Measurements from ENCODE around the gene PLEKHM1.

DNA sequence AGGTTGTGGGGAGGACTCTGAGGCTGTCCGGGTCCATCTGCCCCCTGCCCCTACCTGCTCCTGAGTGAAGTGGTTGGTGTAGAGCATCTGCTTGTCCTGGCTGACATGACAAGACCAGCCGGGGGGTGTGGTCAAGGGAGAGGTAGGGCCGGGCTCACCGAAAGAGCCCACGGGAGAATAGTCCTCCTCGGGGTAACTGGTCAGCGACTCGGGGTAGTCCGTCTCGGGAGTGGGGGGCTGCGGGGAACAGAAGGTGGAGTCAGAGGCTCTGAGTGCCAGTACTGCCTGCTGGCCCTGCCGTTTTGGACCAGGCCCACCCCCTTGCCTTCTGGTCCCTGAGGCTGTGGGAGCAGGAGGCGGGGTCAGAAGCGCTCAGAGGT, 85.7 kb downstream of the PLEKHM1 start:
- TF ChIP-seq POLR2A (IDR thresholded peaks at IDR 0.05) = no peak
- TF ChIP-seq, protein P1, sequence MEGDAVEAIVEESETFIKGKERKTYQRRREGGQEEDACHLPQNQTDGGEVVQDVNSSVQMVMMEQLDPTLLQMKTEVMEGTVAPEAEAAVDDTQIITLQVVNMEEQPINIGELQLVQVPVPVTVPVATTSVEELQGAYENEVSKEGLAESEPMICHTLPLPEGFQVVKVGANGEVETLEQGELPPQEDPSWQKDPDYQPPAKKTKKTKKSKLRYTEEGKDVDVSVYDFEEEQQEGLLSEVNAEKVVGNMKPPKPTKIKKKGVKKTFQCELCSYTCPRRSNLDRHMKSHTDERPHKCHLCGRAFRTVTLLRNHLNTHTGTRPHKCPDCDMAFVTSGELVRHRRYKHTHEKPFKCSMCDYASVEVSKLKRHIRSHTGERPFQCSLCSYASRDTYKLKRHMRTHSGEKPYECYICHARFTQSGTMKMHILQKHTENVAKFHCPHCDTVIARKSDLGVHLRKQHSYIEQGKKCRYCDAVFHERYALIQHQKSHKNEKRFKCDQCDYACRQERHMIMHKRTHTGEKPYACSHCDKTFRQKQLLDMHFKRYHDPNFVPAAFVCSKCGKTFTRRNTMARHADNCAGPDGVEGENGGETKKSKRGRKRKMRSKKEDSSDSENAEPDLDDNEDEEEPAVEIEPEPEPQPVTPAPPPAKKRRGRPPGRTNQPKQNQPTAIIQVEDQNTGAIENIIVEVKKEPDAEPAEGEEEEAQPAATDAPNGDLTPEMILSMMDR (IDR thresholded peaks at IDR 0.05) = no peak

All from Peyer's patch (tissue), 4 donors.